SJCRH30 (cell line): ENCODE data around the gene ZBTB3. TPM values are rescaled to one million over a fixed set of nuclear protein-coding genes. Genes with fewer than 3 reads are reported as not detected.

ENCODE experiments used
- DNase-seq, 2 experiments: peaks; one replicate each; pipeline ENCODE4 v3.0.0-alpha.2; 2015 to 2020
- H3K27ac ChIP-seq: fragments of 250-450 bp; sonication (Bioruptor Pico); 2 replicates; pipeline ENCODE4 v1.5.1; 2020; ENCODE audit warnings: mild to moderate bottlenecking, moderate library complexity
- H3K27me3 ChIP-seq: fragments of 250-450 bp; sonication (Bioruptor Pico); 2 replicates; pipeline ENCODE4 v1.5.1; 2020; ENCODE audit warnings: mild to moderate bottlenecking, moderate library complexity
- H3K36me3 ChIP-seq: fragments of 250-450 bp; sonication (Bioruptor Pico); 2 replicates; pipeline ENCODE4 v1.5.1; 2020; ENCODE audit warnings: mild to moderate bottlenecking, moderate library complexity
- H3K4me1 ChIP-seq: fragments of 250-450 bp; sonication (Bioruptor Pico); 2 replicates; pipeline ENCODE4 v1.5.1; 2020; ENCODE audit warnings: mild to moderate bottlenecking, moderate library complexity
- H3K4me3 ChIP-seq: fragments of 250-450 bp; sonication (Bioruptor Pico); 2 replicates; pipeline ENCODE4 v1.5.1; 2020; ENCODE audit warnings: mild to moderate bottlenecking, moderate library complexity
- H3K9me3 ChIP-seq: fragments of 250-450 bp; sonication (Bioruptor Pico); replicated peaks from 2 replicates; pipeline ENCODE4 v1.5.1; 2020; ENCODE audit warnings: mild to moderate bottlenecking, moderate library complexity
- total RNA-seq: library from RNA; depleted of rRNA; stranded (reverse); fragments of >200 nt; shearing (Covaris generic); gene quantifications from 2 replicates; pipeline ENCODE4 v1.2.3, GENCODE V29; 2014; rRNA removed

The ZBTB3 gene
- total RNA-seq, 1 experiment from 2014 or later = 7.6 TPM

- no peaks in the 10 kb centered on the region for H3K9me3 ChIP-seq
- no peak for DNase-seq
- H3K27me3 ChIP-seq = no peaks in the 10 kb centered on the region
- H3K4me1 ChIP-seq = peaks cover 6% of the 10 kb centered on the region
- peaks cover 14% of the 10 kb centered on the region for H3K36me3 ChIP-seq
- no peak overlapping the region for H3K4me3 ChIP-seq
- H3K27ac ChIP-seq = no peak overlapping the region
Observed at GRCh38 chr11:62702246-62702645, 51.7 kb downstream of the ZBTB3 start.

Other genes starting within 250 kb of the ZBTB3 start
- 10.3 and 10.9 TPM in 2 replicates for gene AHNAK, start 207.4 kb downstream of the ZBTB3 start, total RNA-seq
- 2,270 and 2,323 TPM in 2 replicates for gene EEF1G, start 180.3 kb downstream of the ZBTB3 start, total RNA-seq
- gene TUT1, start 162.6 kb downstream of the ZBTB3 start, total RNA-seq = 8.8 and 9.1 TPM in 2 replicates
- 106 and 107 TPM in 2 replicates for gene MTA2, start 152.3 kb downstream of the ZBTB3 start, total RNA-seq
- gene EML3, start 141.4 kb downstream of the ZBTB3 start, total RNA-seq = 5.8 and 8.9 TPM in 2 replicates
- gene ROM1, start 140.9 kb downstream of the ZBTB3 start, total RNA-seq = 0.46 and 0.51 TPM in 2 replicates
- 23.4 and 28.2 TPM in 2 replicates for gene B3GAT3, start 132.2 kb downstream of the ZBTB3 start, total RNA-seq
- 209 and 210 TPM in 2 replicates for gene GANAB, start 107.5 kb downstream of the ZBTB3 start, total RNA-seq
- 20.1 and 20.3 TPM in 2 replicates for gene INTS5, start 100.9 kb downstream of the ZBTB3 start, total RNA-seq
- 62.6 and 65.0 TPM in 2 replicates for gene C11orf98, start 89.0 kb downstream of the ZBTB3 start, total RNA-seq
- gene CSKMT, start 88.8 kb downstream of the ZBTB3 start, total RNA-seq = 8.5 and 10.4 TPM in 2 replicates
- gene UQCC3, start 82.5 kb downstream of the ZBTB3 start, total RNA-seq = 11.5 and 15.7 TPM in 2 replicates
- 3.2 and 6.3 TPM in 2 replicates for gene LBHD1, start 81.9 kb downstream of the ZBTB3 start, total RNA-seq
- gene UBXN1, start 75.1 kb downstream of the ZBTB3 start, total RNA-seq = 70.4 and 73.1 TPM in 2 replicates
- 0.55 and 0.73 TPM in 2 replicates for gene LRRN4CL, start 64.6 kb downstream of the ZBTB3 start, total RNA-seq
- gene BSCL2, start 46.7 kb downstream of the ZBTB3 start, total RNA-seq = 24.3 and 26.1 TPM in 2 replicates
- gene GNG3, start 46.5 kb downstream of the ZBTB3 start, total RNA-seq = not detected in 2 replicates
- gene HNRNPUL2, start 26.7 kb downstream of the ZBTB3 start, total RNA-seq = 16.7 and 21.2 TPM in 2 replicates
- gene TTC9C, start 25.7 kb downstream of the ZBTB3 start, total RNA-seq = 46.2 and 47.0 TPM in 2 replicates
- gene POLR2G, start 7.4 kb upstream of the ZBTB3 start, total RNA-seq = 74.1 and 88.0 TPM in 2 replicates
- 17.3 and 22.2 TPM in 2 replicates for gene TAF6L, start 17.2 kb upstream of the ZBTB3 start, total RNA-seq
- gene TMEM179B, start 33.2 kb upstream of the ZBTB3 start, total RNA-seq = 27.6 and 31.9 TPM in 2 replicates
- gene TMEM223, start 37.8 kb upstream of the ZBTB3 start, total RNA-seq = 13.3 and 18.3 TPM in 2 replicates
- gene NXF1, start 51.3 kb upstream of the ZBTB3 start, total RNA-seq = 56.4 and 59.3 TPM in 2 replicates
- gene STX5, start 77.9 kb upstream of the ZBTB3 start, total RNA-seq = 22.7 and 27.5 TPM in 2 replicates
- gene TEX54, start 78.7 kb upstream of the ZBTB3 start, total RNA-seq = not detected in 2 replicates
- gene WDR74, start 85.4 kb upstream of the ZBTB3 start, total RNA-seq = 46.7 and 50.4 TPM in 2 replicates
- 106 and 109 TPM in 2 replicates for gene SLC3A2, start 126.7 kb upstream of the ZBTB3 start, total RNA-seq
- not detected in 2 replicates for gene CHRM1, start 167.2 kb upstream of the ZBTB3 start, total RNA-seq
- not detected in 2 replicates for gene SLC22A6, start 230.8 kb upstream of the ZBTB3 start, total RNA-seq